ENCODE data around the gene WNK4. TPM values are rescaled to one million over a fixed set of nuclear protein-coding genes. Genes with fewer than 3 reads are reported as not detected.

The WNK4 gene
- polyA plus RNA-seq, 1 donor from 2014 or later, result 0.10 TPM

- no peak overlapping the region for H3K27ac ChIP-seq (ENCODE audit: low read length)
- no peak overlapping the region for H3K4me2 ChIP-seq (ENCODE audit: low read length)
Measured at GRCh38 chr17:42783062-42783790, 2.8 kb downstream of the WNK4 start.

GRCh38 chr17:42783791-42784138 is 3.4 kb downstream of the WNK4 start:
- Histone ChIP-seq H3K9ac (ENCODE audit: low read length) (no peak overlapping the region), H2AFZ (ENCODE audit: low read depth, low read length) (no peak overlapping the region), H3K4me2 (ENCODE audit: low read length) (no peak overlapping the region), H3K9me3 (ENCODE audit: low read length) (no peaks in the 10 kb centered on the region), H3K9me2 (ENCODE audit: insufficient read depth, low read length) (no peaks in the 10 kb centered on the region), H3K4me3 (ENCODE audit: low read length) (no peak overlapping the region), H3F3A (ENCODE audit: insufficient read depth, low read length, poor library complexity, severe bottlenecking) (no peaks in the 10 kb centered on the region), H3K27me3 (ENCODE audit: insufficient read depth, low read depth, low read length) (peaks cover 37% of the 10 kb centered on the region), H3K36me3 (ENCODE audit: insufficient read depth, low read length) (no peaks in the 10 kb centered on the region), H4K20me1 (ENCODE audit: insufficient read depth) (no peaks in the 10 kb centered on the region), H3K27ac (ENCODE audit: low read length) (no peak overlapping the region), H3K79me2 (replicated peaks; ENCODE audit: insufficient read depth, low read length) (no peaks in the 10 kb centered on the region)
- TF ChIP-seq RAD21 (conservative IDR thresholded peaks at IDR 0.05), result no peak
- TF ChIP-seq TAF1 (IDR thresholded peaks at IDR 0.05; ENCODE audit: low read depth), result no peak
- no peak for TF ChIP-seq REST (IDR thresholded peaks at IDR 0.05; ENCODE audit: borderline replicate concordance)
- TF ChIP-seq POLR2AphosphoS5 (IDR thresholded peaks at IDR 0.05), result no peak
- TF ChIP-seq CTCF (IDR thresholded peaks at IDR 0.05; ENCODE audit: poor library complexity, severe bottlenecking), result no peak
- TF ChIP-seq MXI1 (conservative IDR thresholded peaks at IDR 0.05; ENCODE audit: poor library complexity, severe bottlenecking), result no peak

More at GRCh38 chr17:42783062-42783790, 2.8 kb downstream of the WNK4 start:
- Histone ChIP-seq H2AFZ (ENCODE audit: low read depth, low read length) (no peak overlapping the region), H3K79me2 (replicated peaks; ENCODE audit: insufficient read depth, low read length) (no peaks in the 10 kb centered on the region), H3F3A (ENCODE audit: insufficient read depth, low read length, poor library complexity, severe bottlenecking) (no peaks in the 10 kb centered on the region), H3K27me3 (ENCODE audit: insufficient read depth, low read depth, low read length) (peaks cover 37% of the 10 kb centered on the region), H4K20me1 (ENCODE audit: insufficient read depth) (no peaks in the 10 kb centered on the region), H3K9ac (ENCODE audit: low read length) (no peak overlapping the region), H3K9me2 (ENCODE audit: insufficient read depth, low read length) (no peaks in the 10 kb centered on the region), H3K4me3 (ENCODE audit: low read length) (no peak overlapping the region), H3K36me3 (ENCODE audit: insufficient read depth, low read length) (no peaks in the 10 kb centered on the region), H3K9me3 (ENCODE audit: low read length) (no peaks in the 10 kb centered on the region)
- TF ChIP-seq TAF1 (IDR thresholded peaks at IDR 0.05; ENCODE audit: low read depth) (no peak), SMC3 (conservative IDR thresholded peaks at IDR 0.05; ENCODE audit: poor library complexity) (no peak), CTCF (IDR thresholded peaks at IDR 0.05; ENCODE audit: poor library complexity, severe bottlenecking) (no peak), RAD21 (conservative IDR thresholded peaks at IDR 0.05) (no peak), EP300 (conservative IDR thresholded peaks at IDR 0.05; ENCODE audit: poor library complexity, severe bottlenecking) (no peak), POLR2AphosphoS5 (IDR thresholded peaks at IDR 0.05) (no peak), REST (IDR thresholded peaks at IDR 0.05; ENCODE audit: borderline replicate concordance) (no peak), EZH2 (IDR thresholded peaks at IDR 0.05; ENCODE audit: borderline replicate concordance, insufficient read depth, low read length, poor library complexity, severe bottlenecking) (no peak), MXI1 (conservative IDR thresholded peaks at IDR 0.05; ENCODE audit: poor library complexity, severe bottlenecking) (no peak)
